ENCODE data around the gene SLC35E3.
A peak's percentile ranks its signal among the peaks of the same experiment; 100 is the strongest.

The SLC35E3 gene

DNA sequence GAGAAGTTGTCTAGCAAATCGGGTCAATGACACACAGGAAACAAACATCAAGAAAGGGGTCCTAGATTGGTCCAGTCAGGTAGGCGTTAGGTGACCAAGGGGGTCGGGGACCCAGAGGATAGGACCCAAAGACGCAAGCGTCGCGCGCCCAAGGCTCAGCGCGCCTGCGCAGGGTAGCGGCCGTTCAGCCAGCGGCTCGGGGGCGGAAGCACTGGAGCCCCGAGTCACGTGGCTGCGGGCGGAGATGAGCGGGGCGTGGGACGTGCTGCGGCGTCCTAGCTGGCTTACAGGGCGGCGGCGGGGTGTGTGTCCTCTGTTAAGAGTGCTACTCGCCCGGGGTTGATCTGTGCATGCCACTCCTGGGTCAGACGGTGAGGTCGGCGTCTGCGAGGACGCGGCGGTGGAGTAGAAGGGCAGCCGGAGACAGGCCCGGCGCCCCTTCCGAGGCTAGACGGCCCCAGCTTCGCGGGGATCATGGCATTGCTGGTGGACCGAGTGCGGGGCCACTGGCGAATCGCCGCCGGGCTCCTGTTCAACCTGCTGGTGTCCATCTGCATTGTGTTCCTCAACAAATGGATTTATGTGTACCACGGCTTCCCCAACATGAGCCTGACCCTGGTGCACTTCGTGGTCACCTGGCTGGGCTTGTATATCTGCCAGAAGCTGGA lies at the start of gene SLC35E3:
TSS of gene SLC35E3 (plus strand) at position 273 of the 668 bp plus-strand sequence. CDS start at position 475, 202 bp downstream.
- peak; percentile 97 for DNase-seq

GRCh38 chr12:68699486-68699885 lies 46.5 kb upstream of the SLC35E3 start:
- no peak for DNase-seq

- no peak for DNase-seq
Observed at GRCh38 chr12:68727776-68728175, 18.2 kb upstream of the SLC35E3 start.

GRCh38 chr12:68733661-68734071 lies 12.3 kb upstream of the SLC35E3 start:
- DNase-seq: no peak

DNA sequence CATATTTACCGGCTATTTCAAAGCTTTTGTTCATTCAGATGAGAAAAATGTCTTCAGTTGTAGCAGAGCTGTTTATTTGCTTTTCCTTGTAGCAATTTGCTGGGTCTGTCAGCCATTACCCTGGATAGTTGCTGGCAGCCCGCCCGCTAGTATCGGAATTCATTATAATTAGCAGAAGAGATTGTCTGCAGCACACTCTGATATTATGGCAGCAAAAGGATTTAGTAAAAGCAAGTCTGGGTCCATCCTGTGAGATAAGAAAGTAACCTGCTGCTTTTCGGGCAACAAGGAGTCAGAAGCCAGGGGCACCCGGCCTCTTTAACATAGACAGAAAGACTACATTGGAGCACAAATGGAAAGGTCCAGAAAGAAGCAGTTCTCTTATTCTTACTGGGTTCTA lies 6.1 kb upstream of the SLC35E3 start:
- no peak for DNase-seq

- DNase-seq: no peak
Observed at GRCh38 chr12:68743356-68743755, 2.6 kb upstream of the SLC35E3 start.

GRCh38 chr12:68745376-68745903 lies 536 bp upstream of the SLC35E3 start:
- DNase-seq: no peak

DNA sequence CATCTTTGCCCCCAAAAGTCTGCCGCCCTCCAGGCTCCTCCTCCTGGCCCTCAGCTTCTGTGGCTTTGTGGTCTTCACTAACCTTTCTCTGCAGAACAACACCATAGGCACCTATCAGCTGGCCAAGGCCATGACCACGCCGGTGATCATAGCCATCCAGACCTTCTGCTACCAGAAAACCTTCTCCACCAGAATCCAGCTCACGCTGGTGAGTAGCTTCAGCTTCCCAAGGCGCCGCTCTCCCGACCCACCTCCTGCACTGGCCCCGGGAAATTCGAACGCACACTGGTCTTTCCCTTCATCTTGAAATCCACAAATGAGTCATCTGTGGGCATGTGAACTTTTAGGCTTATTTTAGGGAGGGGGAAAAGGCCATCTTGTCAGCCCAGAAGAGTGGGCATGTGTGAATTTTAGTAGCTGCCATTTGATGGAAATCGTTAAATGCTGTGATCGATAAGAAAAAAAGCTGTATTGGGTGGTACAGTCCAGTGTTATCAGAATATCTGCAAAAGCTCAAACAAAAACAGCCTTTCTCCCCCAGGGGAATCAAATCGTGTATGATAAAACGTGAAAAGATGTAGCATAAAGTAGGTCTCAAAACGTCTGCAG lies 700 bp downstream of the SLC35E3 start:
- peak; percentile 62 for DNase-seq

- no peak for DNase-seq
Observed at GRCh38 chr12:68749443-68749842, 3.5 kb downstream of the SLC35E3 start.

GRCh38 chr12:68749861-68750260 lies 3.9 kb downstream of the SLC35E3 start:
- DNase-seq: no peak

- DNase-seq: no peak
Observed at GRCh38 chr12:68750506-68750905, 4.5 kb downstream of the SLC35E3 start.

DNA sequence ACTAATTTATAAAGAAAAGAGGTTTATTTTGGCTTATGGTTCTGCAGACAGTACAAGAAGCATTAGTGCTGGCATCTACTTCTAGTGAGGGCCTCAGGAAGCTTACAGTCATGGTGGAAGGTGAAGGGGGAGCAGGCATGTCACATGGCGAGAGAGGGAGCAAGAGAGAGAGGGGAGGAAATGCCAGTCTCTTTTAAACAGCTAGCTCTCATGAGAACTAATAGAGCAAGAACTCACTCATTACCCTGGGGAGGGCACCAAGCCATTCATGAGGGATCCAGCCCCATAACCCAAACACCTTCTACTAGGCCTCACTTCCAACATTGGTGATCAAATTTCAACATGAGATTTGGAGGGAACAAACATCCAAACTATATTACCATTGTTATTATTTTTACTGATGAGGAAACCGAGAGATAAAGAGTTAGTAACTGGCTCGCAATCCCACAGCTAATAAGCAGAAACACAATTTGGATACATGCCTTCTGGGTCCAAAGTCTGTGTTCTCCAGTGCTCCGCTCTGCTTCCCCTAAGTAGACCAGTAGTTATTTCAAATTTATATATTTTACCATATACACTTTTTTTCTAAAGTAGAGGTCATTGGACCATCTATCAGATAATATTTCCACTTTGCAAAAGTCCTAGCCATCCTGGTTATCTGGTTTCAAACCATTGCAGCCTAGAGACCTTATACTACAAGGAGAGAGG lies 9.7 kb downstream of the SLC35E3 start:
- DNase-seq: no peak

GRCh38 chr12:68759852-68760251 lies 13.9 kb downstream of the SLC35E3 start:
- no peak for DNase-seq

DNA sequence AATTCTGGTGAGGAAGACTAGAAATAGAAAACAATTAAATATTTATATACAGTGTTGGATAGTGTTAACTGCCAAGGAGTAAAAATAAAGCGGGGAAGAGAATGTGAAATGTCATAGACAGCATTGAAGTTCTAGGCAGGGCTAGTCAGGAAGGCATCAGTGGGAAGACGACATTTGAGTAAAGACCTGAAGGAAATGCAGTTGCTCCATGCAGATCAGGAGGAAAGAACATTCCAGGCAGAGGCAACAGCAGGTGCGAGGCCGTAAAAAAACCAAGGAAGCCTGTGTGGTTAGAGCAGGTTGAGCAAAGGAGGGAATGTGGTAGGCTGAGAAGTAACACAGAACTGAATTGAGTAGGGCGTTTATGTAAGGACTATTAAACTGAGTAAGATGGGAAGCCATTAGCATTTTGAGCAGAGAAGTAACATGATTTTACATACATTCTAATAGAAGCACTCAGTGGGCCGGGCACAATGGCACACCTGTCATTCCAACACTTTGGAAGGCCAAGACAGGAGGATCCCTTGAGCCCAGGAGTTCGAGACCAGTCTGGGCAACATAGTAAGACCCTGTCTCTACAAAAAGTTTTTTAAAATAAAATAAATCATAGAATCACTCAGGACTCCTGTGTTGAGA lies 14.9 kb downstream of the SLC35E3 start:
- no peak for DNase-seq

GRCh38 chr12:68761442-68761812 lies 15.5 kb downstream of the SLC35E3 start:
- no peak for DNase-seq

DNA sequence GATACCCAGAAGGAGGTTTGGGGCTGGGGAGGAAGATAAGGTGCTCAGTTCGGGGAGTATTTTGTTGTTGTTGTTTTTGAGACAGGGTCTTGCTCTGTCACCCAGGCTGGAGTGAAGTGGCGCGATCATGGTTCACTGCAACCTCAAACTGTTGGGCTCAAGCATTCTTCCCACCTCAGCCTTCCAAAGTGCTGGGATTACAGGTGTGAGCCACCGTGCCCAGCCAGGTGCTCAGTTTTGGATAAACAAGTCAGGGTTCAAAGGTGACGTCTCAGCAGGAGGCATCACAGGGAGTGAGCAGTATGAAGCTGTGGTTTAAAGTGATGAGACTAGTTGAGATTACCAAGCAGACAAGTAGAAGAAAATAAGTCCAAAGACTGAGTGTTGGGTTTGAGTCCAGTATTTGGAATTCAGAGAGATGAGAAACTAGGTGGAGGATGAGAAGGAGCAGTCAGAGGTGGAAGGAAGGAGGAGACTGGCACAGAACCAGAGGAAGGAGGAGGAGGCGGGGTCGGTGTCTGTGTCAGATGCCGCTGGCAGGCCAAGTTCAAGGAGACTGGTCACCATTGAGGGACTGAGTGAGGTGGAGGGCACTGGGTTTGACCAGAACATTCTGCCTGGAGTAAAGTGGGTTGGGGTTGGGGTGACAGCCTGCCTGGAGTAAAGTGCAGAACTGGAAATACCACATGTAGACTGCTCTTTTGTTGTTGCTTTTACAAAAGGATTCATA lies 16.1 kb downstream of the SLC35E3 start:
- DNase-seq: no peak

DNA sequence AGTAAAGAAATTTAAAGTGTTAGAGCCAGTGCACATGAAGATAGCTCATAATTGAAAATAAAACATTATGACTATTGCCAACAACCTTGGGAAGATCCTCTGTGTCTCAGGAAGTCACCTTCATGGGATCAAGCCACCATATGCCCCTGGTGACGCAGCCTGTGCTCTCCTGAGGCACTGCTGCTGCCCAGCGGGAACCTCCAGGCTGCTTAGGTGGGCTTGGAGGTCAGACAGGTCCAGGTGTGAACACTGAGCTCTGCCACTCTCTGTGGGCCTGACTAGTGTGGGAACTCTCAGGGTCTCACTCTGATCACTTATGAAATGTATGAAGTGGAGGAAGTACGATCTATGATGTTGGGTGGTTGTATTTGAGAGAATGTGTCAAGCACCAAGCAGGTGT lies 16.7 kb downstream of the SLC35E3 start:
- peak; percentile 57 for DNase-seq

DNA sequence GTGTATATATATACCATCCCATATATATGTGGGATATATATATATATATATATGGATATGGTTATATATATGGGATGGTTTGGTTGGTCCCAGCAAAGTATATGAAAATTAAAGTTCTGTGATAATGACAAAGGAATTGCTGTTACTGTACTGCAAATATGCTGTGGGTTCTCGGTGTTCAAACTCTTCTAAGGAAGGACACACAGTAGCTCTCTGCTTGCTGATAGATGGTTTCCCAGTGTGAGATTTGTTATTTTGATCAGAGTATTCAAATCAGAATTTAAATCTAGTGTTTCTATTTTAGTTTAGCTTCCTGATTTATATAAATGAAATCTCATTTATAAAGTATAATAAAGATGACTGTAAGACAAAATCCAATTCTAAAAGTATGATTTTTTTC lies 19.7 kb downstream of the SLC35E3 start:
- no peak for DNase-seq

- peak; percentile 86 for DNase-seq
Observed at GRCh38 chr12:68766646-68767045, 20.7 kb downstream of the SLC35E3 start.

DNA sequence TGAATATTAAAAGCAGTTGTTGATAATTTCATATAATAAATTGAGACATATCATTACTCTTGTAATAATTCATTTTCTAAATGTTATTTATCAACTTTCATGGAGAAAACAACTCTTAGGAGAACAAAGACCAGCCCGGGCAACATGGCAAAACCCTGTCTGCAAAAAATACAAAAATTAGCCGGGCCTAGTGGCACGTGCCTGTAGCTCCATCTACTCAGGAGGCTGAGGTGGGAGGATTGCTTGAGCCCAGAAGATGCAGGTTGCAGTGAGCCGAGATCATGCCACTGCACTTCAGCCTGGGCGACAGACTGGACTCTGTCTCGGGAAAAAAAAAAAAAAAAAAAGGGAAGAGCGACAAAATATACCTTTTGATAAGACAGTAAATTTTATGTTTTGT lies 21.2 kb downstream of the SLC35E3 start:
- DNase-seq: no peak

GRCh38 chr12:68768431-68768939 lies 22.5 kb downstream of the SLC35E3 start:
- no peak for DNase-seq

- no peak for DNase-seq
Observed at GRCh38 chr12:68769941-68770340, 24.0 kb downstream of the SLC35E3 start.
